SK-N-SH (cell line): ENCODE results near the gene ASF1B. TPM values are rescaled to one million over a fixed set of nuclear protein-coding genes. Genes with fewer than 3 reads are reported as not detected.

Experiments
- CTCF ChIA-PET: fragments of 300-600, 350-600 bp; formaldehyde crosslinking; extraction: SDS; loops from one replicate; lab custom pipeline; 2021; lab: Yijun Ruan, JAX
- POLR2A ChIA-PET: fragments of 350-600 bp; sonication (Branson Sonifier 250); formaldehyde crosslinking; extraction: SDS; loops from one replicate; lab custom pipeline; 2020; ENCODE audit warnings: antibody characterized with exemption, inconsistent platforms; lab: Yijun Ruan, JAX
- DNase-seq: peaks from one replicate; pipeline ENCODE4 v3.0.0; 2012
- H2AFZ ChIP-seq: fragments of 200-600 bp; sonication (generic); 2 replicates; pipeline ENCODE4 v1.8.1; 2016; ENCODE audit warnings: antibody characterized with exemption, mild to moderate bottlenecking, low read depth
- H3F3A ChIP-seq: fragments of 200-600 bp; sonication (generic); replicated peaks from 2 replicates; pipeline ENCODE3; 2016; ENCODE audit warnings: antibody characterized with exemption, mild to moderate bottlenecking; ENCODE audit not compliant: insufficient read depth
- H3K27ac ChIP-seq, 2 experiments: fragments of 200-500 bp in 1 of 2; fragments of 200-600 bp in 1 of 2; sonication (Bioruptor generic) in 1 of 2; sonication (generic), shearing (Covaris generic) in 1 of 2; 2 replicates each; pipeline versions ENCODE4 v1.5.1 to v1.6.1; 2014 to 2016; ENCODE audit warnings: low read depth in 2 of 2, inconsistent platforms in 1 of 2, low read length in 1 of 2, mild to moderate bottlenecking in 1 of 2, mixed read lengths in 1 of 2
- H3K27me3 ChIP-seq: fragments of 200-600 bp; sonication (generic), shearing (Covaris generic); 2 replicates; pipeline ENCODE4 v1.6.1; 2016; ENCODE audit warnings: mixed run types; ENCODE audit not compliant: insufficient read depth
- H3K36me3 ChIP-seq, 2 experiments: fragments of 200-500 bp in 1 of 2; fragments of 200-600 bp in 1 of 2; sonication (Bioruptor generic) in 1 of 2; sonication (generic) in 1 of 2; replicated peaks in 1 of 2; 2 replicates each; pipeline versions ENCODE3 to v1.5.1; 2014 to 2016; ENCODE audit warnings: low read length in 1 of 2, mild to moderate bottlenecking in 1 of 2; ENCODE audit not compliant: insufficient read depth in 2 of 2, control insufficient read depth in 1 of 2
- H3K4me1 ChIP-seq, 2 experiments: fragments of 200-500 bp in 1 of 2; fragments of 200-600 bp in 1 of 2; sonication (Bioruptor generic) in 1 of 2; sonication (generic), shearing (Covaris generic) in 1 of 2; 2 replicates each; pipeline versions ENCODE4 v1.5.1 to v1.6.1; 2014 to 2016; ENCODE audit warnings: low read depth in 1 of 2, low read length in 1 of 2, mixed run types in 1 of 2; ENCODE audit not compliant: insufficient read depth in 2 of 2, control insufficient read depth in 1 of 2
- H3K4me2 ChIP-seq: fragments of 200-600 bp; sonication (generic), shearing (Covaris generic); 2 replicates; pipeline ENCODE4 v1.6.1; 2017; ENCODE audit warnings: mixed run types
- H3K4me3 ChIP-seq, 2 experiments: fragments of 200-500 bp in 1 of 2; fragments of 200-600 bp in 1 of 2; sonication (Bioruptor generic) in 1 of 2; sonication (generic), shearing (Covaris generic) in 1 of 2; 2 replicates each; pipeline versions ENCODE4 v1.5.1 to v1.8.1; 2014 to 2016; ENCODE audit warnings: low read depth in 2 of 2, inconsistent platforms in 1 of 2, low read length in 1 of 2, mild to moderate bottlenecking in 1 of 2, mixed read lengths in 1 of 2, moderate library complexity in 1 of 2
- H3K79me2 ChIP-seq: fragments of 200-600 bp; sonication (generic); 2 replicates; pipeline ENCODE4 v1.8.1; 2017; ENCODE audit warnings: mild to moderate bottlenecking; ENCODE audit not compliant: insufficient read depth
- H3K9ac ChIP-seq: fragments of 200-600 bp; sonication (generic); 2 replicates; pipeline ENCODE4 v1.6.1; 2017; ENCODE audit warnings: mixed run types
- H3K9me2 ChIP-seq: fragments of 200-600 bp; sonication (generic); 2 replicates; pipeline ENCODE4 v1.6.1; 2017; ENCODE audit warnings: mixed run types
- H3K9me3 ChIP-seq: fragments of 200-600 bp; sonication (generic); 2 replicates; pipeline ENCODE4 v1.6.1; 2017; ENCODE audit warnings: mixed run types, mild to moderate bottlenecking, moderate library complexity
- H4K20me1 ChIP-seq: fragments of 200-600 bp; sonication (generic); 2 replicates; pipeline ENCODE4 v1.6.1; 2017; ENCODE audit warnings: mild to moderate bottlenecking, mixed run types; ENCODE audit not compliant: insufficient read depth
- CHD2 ChIP-seq: fragments of 150-350 bp; IDR thresholded peaks from 2 replicates; pipeline ENCODE4 v1.6.1; 2018; ENCODE audit warnings: low read length; ENCODE audit not compliant: partially characterized antibody
- ELF1 ChIP-seq: IDR thresholded peaks from 2 replicates; pipeline ENCODE4 v1.4.0; 2012
- EP300 ChIP-seq, 2 experiments: IDR thresholded peaks; 2 replicates each; pipeline versions ENCODE4 v1.4.0 to v1.6.1; 2012; ENCODE audit warnings: borderline replicate concordance in 1 of 2, low read depth in 1 of 2, low read length in 1 of 2
- FOXJ3 ChIP-seq: sonication (generic); formaldehyde crosslinking; IDR thresholded peaks from 2 replicates; pipeline ENCODE4 v1.5.1; 2020; ENCODE audit warnings: mild to moderate bottlenecking, missing genetic modification reagents
- FOXM1 ChIP-seq: IDR thresholded peaks from 2 replicates; pipeline ENCODE4 v1.4.0; 2012; ENCODE audit warnings: low read depth, mild to moderate bottlenecking
- GABPA ChIP-seq: IDR thresholded peaks from 2 replicates; pipeline ENCODE4 v1.4.0; 2012; ENCODE audit warnings: low read depth, mild to moderate bottlenecking
- JUND ChIP-seq: IDR thresholded peaks from 2 replicates; pipeline ENCODE4 v1.4.0; 2012
- MEF2A ChIP-seq: IDR thresholded peaks from 2 replicates; pipeline ENCODE4 v1.4.0; 2012; ENCODE audit warnings: low read depth, borderline replicate concordance
- NFIC ChIP-seq: IDR thresholded peaks from 2 replicates; pipeline ENCODE4 v1.4.0; 2012; ENCODE audit warnings: borderline replicate concordance
- NRF1 ChIP-seq: IDR thresholded peaks from 2 replicates; pipeline ENCODE4 v1.6.1; 2012; ENCODE audit warnings: low read depth, mild to moderate bottlenecking, low read length
- POLR2AphosphoS5 ChIP-seq: IDR thresholded peaks from 2 replicates; pipeline ENCODE4 v1.6.1; 2012; ENCODE audit warnings: low read depth, low read length
- RXRA ChIP-seq: IDR thresholded peaks from 2 replicates; pipeline ENCODE4 v1.4.0; 2012; ENCODE audit warnings: low read depth, mild to moderate bottlenecking, borderline replicate concordance
- TEAD4 ChIP-seq: IDR thresholded peaks from 2 replicates; pipeline ENCODE4 v1.4.0; 2012; ENCODE audit warnings: mild to moderate bottlenecking, borderline replicate concordance; ENCODE audit not compliant: insufficient read depth
- YY1 ChIP-seq: IDR thresholded peaks from 2 replicates; pipeline ENCODE4 v1.4.0; 2012; ENCODE audit warnings: low read depth, mild to moderate bottlenecking
- WGBS: methylation state at CpG from one replicate; pipeline ENCODE4 v1.1.6; 2017; ENCODE audit warnings: low lambda C conversion rate; 5-methylcytosine and 5-hydroxymethylcytosine counted together
- polyA plus RNA-seq, 3 experiments: library from polyadenylated mRNA; depleted of rRNA; stranded (reverse); fragments of >200 nt; gene quantifications; 2 replicates each; pipeline ENCODE4 v1.2.3, GENCODE V29; 2012
- TF ChIP-seq, protein P1 (sequence below): IDR thresholded peaks from 2 replicates; pipeline ENCODE4 v1.4.0; 2012; ENCODE audit warnings: low read depth, borderline replicate concordance
- TF ChIP-seq, protein P2 (sequence below): fragments of 200-600 bp; sonication (generic); IDR thresholded peaks from 2 replicates; pipeline ENCODE4 v1.6.1; 2017; ENCODE audit warnings: antibody characterized with exemption, mild to moderate bottlenecking, moderate library complexity
- TF ChIP-seq, protein P3 (sequence below): fragments of 150-350 bp; IDR thresholded peaks from 2 replicates; pipeline ENCODE4 v1.6.1; 2017; ENCODE audit warnings: antibody characterized with exemption, low read length, low read depth, borderline replicate concordance
- TF ChIP-seq, protein P4 (sequence below): IDR thresholded peaks from 2 replicates; pipeline ENCODE4 v1.4.0; 2012; ENCODE audit warnings: low read depth, borderline replicate concordance

ASF1B gene
- polyA plus RNA-seq, 1 of the 3 experiments (the other 2 are of a cell fraction) = 19.0 TPM

DNA sequence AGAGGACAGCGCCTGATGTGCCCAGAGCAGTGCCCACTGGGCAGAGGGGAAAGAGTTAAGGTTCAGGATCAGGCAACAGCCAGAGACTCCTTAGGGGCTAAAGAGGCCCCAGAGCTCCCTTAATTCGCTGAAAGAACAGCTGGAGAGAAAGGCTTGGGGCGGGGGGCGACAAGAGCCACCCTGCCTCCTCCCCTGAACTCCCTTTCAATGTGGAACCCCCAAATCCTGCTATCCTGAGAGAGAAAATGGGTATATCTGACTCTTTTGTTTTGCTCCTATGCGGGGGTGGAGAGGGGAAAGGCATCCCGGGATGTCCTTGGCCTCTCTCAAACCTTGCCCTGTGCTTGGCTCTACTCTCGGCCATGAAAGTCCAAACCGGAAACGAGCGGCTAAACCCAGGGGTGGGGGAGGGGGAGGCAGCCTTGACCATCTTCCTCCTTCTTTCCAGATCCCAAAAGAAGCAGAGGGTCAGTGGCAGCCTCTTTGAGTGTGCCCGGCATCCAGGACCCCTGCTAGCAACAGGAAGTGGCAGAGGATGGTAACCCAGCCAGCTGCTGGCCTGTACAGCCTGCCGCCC is 23.5 kb downstream of the ASF1B start:
- ChIA-PET CTCF (interaction anchor here (0.8 to 4.7 kb wide), 3 partner anchors 19 to 236 kb away, joined by 3 to 28 read pairs (median 4); partner anchors contain the start of gene ASF1B), POLR2A (no interaction called here)
- Histone ChIP-seq H3K27me3 (no peaks in the 10 kb centered on the region), H3K9ac (no peak overlapping the region), H3K4me1 (peaks cover 5 to 14% of the 10 kb centered on the region in 2 experiments; a peak in 2 of 4 replicates), H3K4me3 (no peak overlapping the region), H3K36me3 (no peaks in the 10 kb centered on the region), H2AFZ (no peak overlapping the region), H3K9me3 (no peaks in the 10 kb centered on the region), H3F3A (no peaks in the 10 kb centered on the region), H3K79me2 (peaks cover 56% of the 10 kb centered on the region), H3K4me2 (no peak overlapping the region), H4K20me1 (no peaks in the 10 kb centered on the region), H3K27ac (no peak overlapping the region), H3K9me2 (no peaks in the 10 kb centered on the region)
- WGBS = 79% methylated on average over 4 of the region's 12 CpGs
- TF ChIP-seq JUND (no peak), POLR2AphosphoS5 (no peak), ELF1 (no peak), NFIC (no peak), RXRA (no peak), CHD2 (no peak), FOXJ3 (CRISPR knock-in tag) (no peak), GABPA (no peak), EP300 (IDR thresholded peaks at IDR 0.05; ENCODE audit: borderline replicate concordance in 1 of 2, low read depth in 1 of 2, low read length in 1 of 2) (no peak), TEAD4 (no peak), YY1 (no peak), FOXM1 (no peak), MEF2A (no peak), NRF1 (no peak)
- TF ChIP-seq, protein P1, sequence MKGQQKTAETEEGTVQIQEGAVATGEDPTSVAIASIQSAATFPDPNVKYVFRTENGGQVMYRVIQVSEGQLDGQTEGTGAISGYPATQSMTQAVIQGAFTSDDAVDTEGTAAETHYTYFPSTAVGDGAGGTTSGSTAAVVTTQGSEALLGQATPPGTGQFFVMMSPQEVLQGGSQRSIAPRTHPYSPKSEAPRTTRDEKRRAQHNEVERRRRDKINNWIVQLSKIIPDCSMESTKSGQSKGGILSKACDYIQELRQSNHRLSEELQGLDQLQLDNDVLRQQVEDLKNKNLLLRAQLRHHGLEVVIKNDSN = no peak
- TF ChIP-seq, protein P2, sequence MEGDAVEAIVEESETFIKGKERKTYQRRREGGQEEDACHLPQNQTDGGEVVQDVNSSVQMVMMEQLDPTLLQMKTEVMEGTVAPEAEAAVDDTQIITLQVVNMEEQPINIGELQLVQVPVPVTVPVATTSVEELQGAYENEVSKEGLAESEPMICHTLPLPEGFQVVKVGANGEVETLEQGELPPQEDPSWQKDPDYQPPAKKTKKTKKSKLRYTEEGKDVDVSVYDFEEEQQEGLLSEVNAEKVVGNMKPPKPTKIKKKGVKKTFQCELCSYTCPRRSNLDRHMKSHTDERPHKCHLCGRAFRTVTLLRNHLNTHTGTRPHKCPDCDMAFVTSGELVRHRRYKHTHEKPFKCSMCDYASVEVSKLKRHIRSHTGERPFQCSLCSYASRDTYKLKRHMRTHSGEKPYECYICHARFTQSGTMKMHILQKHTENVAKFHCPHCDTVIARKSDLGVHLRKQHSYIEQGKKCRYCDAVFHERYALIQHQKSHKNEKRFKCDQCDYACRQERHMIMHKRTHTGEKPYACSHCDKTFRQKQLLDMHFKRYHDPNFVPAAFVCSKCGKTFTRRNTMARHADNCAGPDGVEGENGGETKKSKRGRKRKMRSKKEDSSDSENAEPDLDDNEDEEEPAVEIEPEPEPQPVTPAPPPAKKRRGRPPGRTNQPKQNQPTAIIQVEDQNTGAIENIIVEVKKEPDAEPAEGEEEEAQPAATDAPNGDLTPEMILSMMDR = no peak
- TF ChIP-seq, protein P3, sequence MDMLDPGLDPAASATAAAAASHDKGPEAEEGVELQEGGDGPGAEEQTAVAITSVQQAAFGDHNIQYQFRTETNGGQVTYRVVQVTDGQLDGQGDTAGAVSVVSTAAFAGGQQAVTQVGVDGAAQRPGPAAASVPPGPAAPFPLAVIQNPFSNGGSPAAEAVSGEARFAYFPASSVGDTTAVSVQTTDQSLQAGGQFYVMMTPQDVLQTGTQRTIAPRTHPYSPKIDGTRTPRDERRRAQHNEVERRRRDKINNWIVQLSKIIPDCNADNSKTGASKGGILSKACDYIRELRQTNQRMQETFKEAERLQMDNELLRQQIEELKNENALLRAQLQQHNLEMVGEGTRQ = no peak
- TF ChIP-seq, protein P4, sequence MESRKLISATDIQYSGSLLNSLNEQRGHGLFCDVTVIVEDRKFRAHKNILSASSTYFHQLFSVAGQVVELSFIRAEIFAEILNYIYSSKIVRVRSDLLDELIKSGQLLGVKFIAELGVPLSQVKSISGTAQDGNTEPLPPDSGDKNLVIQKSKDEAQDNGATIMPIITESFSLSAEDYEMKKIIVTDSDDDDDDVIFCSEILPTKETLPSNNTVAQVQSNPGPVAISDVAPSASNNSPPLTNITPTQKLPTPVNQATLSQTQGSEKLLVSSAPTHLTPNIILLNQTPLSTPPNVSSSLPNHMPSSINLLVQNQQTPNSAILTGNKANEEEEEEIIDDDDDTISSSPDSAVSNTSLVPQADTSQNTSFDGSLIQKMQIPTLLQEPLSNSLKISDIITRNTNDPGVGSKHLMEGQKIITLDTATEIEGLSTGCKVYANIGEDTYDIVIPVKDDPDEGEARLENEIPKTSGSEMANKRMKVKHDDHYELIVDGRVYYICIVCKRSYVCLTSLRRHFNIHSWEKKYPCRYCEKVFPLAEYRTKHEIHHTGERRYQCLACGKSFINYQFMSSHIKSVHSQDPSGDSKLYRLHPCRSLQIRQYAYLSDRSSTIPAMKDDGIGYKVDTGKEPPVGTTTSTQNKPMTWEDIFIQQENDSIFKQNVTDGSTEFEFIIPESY = no peak
- no peak for DNase-seq
